ENCODE measurements around the gene COL23A1.

COL23A1 gene

DNA sequence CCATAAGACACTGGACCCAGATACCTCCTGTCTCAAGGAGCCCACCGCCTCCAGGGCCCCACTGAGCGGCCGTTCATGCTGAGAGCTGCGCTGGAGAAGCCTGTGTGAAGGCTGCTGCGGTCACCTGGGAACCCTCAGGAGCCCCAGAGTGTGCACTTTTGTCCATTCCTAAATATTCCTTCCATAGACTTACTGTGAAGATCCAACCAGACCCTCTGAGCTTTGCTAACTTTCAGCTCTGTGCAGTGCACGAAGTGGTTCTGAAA, 119.5 kb downstream of the COL23A1 start:
- DNase-seq, result no peak

DNA sequence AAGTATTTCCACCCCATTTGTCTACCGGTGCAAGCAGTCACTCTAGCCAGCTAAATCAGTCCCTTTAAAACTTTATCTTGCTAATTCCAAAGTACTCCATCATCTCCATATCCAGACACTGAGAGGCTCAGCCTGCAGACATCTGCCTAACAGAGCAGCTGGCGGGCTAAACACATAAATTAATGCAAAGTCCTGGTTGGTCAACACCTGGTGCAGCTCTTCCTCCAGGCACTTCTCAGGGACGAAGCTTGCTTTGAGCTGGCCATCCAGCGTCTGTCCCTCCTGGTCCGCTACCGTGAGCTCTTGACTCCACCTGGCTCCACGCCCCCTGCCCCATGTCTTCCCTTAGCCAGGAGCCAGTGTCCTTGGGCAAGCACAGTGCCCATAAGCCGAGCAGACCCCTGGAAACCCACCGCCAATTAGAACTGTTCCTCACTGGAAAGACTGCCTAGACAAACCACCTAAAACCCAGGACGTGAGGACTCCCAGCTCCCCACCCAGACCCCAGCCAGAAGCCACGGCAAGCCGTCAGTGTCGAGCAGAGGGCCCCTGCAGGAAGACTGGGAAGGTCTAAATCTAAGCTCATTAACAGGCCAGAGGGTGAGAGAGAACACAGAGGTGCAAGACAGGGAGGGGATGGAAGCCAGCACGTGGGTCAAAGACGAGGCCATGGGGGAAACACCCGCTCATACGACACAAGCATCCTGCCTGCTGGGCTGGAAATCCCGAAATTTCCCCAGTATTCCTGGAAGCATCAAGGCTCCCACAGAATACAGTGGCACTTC, 120.0 kb downstream of the COL23A1 start:
- DNase-seq, result peak; percentile 69

DNA sequence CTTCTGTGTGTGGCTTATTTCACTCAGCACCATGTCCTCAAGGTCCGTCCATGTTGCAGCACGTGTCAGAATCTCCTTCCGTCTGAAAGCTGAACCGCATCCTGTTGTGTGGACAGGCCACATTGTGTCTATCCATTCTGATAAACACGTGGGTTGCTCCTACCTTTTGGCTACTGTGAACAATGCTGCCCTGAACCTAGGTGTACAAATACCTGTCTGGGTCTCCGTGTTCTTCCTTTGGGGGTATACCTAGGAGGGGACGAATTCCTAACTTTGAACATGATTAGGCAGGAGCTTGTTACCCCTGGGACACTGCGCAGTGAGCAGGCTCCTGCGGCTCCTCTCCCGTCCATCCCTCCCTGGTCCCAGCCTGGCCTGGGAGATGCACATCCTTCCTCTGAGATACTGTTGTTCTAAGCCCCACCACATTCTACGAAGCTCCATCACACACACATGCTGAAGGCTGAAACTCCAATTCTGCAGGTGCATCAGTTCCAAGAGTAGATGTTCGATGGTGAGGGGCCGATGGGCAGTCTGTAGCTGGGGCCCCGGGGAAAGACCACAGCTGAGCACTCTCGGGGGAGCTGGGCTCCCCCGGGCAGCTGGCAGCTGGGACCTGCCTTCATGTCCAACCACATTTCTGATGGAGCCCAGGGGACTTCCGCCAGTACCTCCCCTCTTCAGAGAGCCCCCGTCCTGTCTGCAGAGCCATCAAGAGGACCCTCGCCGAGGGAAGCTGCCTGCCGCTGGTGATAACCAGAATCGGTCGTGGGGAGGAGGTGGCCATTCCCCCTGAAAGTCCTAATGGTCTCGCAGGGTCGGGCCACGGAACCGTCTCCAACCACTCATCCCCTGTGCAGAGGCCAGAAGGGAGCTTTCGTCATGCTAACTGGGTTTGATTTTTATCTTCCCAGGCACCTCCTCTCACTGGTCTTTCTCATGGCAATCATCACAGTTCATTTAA, 120.9 kb downstream of the COL23A1 start:
- no peak for DNase-seq

DNA sequence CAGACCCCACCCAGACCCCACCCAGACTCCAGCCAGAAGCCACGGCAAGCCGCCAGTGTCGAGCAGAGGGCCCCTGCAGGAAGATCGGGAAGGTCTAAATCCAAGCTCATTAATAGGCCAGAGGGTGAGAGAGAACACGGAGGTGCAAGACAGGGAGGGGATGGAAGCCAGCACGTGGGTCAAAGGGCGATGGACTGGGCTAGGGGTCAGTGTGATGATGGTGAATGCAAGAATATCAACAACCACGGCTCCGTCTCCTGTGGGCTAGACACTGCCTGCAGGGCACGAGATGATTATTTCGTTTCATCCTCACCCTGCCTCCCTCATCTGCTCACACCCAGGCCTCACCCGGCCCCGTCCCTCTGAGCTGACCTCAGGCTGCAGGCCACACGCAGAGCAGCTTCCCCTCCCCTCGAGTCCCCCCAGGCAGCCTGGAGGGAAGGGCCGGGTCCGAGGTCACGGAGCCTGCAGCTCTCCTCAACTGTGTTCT, 122.0 kb downstream of the COL23A1 start:
- no peak for DNase-seq

GRCh38 chr5:178467568-178468195, 122.5 kb downstream of the COL23A1 start:
- no peak for DNase-seq

GRCh38 chr5:178467205-178467567, 123.0 kb downstream of the COL23A1 start:
- no peak for DNase-seq

GRCh38 chr5:178466342-178466741, 123.9 kb downstream of the COL23A1 start:
- DNase-seq, result no peak

DNA sequence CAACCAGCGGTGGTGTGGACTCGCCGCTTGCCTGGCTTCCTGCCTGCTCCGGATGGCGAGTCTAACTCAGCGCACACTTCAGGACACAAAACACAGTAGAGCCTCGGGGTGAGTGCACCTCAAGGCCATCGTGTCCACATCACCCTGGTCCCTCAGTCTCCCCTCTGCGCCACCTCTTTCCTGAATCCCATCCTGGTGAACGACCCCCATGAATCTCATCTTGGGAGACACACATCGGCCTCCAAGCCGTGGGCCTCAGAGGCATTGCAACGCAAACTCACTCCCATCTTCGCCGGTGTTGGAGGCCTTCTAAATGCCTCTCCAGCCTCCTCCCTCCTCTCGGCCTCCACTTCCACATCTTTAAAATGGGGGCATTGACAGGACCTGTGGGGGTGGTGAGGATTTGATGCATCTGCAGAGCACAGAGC, 124.3 kb downstream of the COL23A1 start:
- no peak for DNase-seq

GRCh38 chr5:178465228-178465860, 124.8 kb downstream of the COL23A1 start:
- DNase-seq, result no peak

DNA sequence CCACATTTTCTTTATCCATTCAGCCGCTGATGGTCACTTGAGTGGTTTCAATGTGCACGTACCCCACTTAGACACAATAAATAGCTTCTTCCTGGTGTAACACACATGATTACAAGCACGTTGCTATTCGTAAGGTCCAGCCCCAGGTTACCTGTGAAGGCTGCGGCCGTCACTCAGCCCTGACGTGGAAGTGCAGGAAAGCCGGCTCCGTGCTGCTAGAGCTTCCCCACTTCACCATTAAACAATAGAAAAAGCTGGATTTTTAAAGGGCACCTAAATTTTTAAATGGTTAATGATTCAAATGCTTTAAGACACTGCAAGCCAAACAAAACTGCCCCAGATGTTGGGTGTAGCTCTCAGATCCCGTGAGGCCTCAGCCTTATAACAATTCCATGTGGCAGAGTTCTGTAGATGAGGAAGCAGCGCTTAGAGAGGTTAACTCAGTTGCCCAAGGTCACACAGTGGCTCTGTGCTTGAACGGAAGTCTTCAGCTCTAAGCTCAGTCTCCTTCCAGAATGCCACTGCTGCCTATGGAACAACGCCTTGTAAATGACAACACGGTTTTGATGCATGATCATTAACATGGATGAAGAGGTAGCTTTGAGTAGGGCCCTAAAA, 125.7 kb downstream of the COL23A1 start:
- no peak for DNase-seq

- no peak for DNase-seq
Observed at GRCh38 chr5:178463321-178464155, 126.7 kb downstream of the COL23A1 start.

- DNase-seq, result no peak
Observed at GRCh38 chr5:178462816-178463215, 127.4 kb downstream of the COL23A1 start.

GRCh38 chr5:178462076-178462475, 128.1 kb downstream of the COL23A1 start:
- no peak for DNase-seq

GRCh38 chr5:178461004-178461730, 129.0 kb downstream of the COL23A1 start:
- no peak for DNase-seq

GRCh38 chr5:178460598-178460997, 129.6 kb downstream of the COL23A1 start:
- DNase-seq, result no peak

- DNase-seq, result peak; percentile 87
Observed at GRCh38 chr5:178460174-178460573, 130.0 kb downstream of the COL23A1 start.

- no peak for DNase-seq
Observed at GRCh38 chr5:178458140-178458539, 132.1 kb downstream of the COL23A1 start.

- no peak for DNase-seq
Observed at GRCh38 chr5:178457471-178457870, 132.7 kb downstream of the COL23A1 start.

DNA sequence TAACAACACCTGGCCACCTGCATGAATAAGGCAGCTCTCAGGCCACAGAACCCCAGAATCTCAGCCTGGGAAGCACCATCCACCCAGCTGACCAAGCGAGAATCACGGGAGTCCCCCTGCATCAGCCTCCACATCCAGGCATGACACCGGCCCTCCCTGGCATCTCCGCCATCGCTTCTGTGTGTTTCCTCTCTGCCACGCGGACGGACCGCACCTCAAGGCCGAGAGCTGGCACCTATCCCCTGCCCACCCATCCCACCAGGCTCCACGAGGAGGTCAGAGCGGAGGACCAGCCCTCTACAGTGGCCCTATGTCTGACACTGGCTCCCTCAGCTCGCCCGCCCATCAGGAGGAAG, 134.7 kb downstream of the COL23A1 start:
- no peak for DNase-seq

GRCh38 chr5:178454821-178455479, 135.2 kb downstream of the COL23A1 start:
- no peak for DNase-seq

Data from NCI-H524 treated with DMSO at 0.1 percent for 48 hours (cell line).